Measurements from ENCODE around the gene RGS6. TPM values are rescaled to one million over a fixed set of nuclear protein-coding genes. Genes with fewer than 3 reads are reported as not detected.
A peak's percentile ranks its signal among the peaks of the same experiment; 100 is the strongest.

The RGS6 gene
- total RNA-seq, 1 experiment from 2014 or later = not detected

DNA sequence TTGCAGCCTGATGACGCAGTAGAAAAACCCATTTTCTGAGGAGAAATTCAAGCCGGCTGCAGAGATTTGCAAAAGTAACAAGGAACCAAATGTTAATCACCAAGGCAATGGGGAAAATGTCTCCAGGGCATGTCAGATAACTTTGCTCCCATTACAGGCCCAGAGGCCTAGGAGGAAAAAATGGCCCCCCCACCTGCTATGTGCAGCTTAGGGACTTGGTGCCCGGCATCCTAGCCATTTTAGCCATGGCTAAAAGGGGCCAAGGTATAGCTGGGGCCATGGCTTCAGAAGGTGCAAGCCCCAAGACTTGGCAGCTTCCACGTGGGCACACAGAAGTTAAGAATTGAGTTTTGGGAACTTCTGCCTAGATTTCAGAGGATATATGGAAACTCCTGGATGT is 351.9 kb downstream of the RGS6 start:
- Histone ChIP-seq H4K20me1 (ENCODE audit: low read length) (no peaks in the 10 kb centered on the region), H3F3A (ENCODE audit: low read length, unreplicated experiment) (no peaks in the 10 kb centered on the region), H3K9me2 (replicated peaks; ENCODE audit: low read length) (no peaks in the 10 kb centered on the region), H3K4me1 (ENCODE audit: insufficient read depth, low read length) (no peaks in the 10 kb centered on the region), H3K9ac (ENCODE audit: low read length) (no peak overlapping the region), H2AFZ (ENCODE audit: low read length) (no peak overlapping the region), H3K9me3 (ENCODE audit: low read length) (0 out of 2 replicates have a peak, but pooled peaks cover 7% of the 10 kb centered on the region), H3K27me3 (ENCODE audit: low read length) (peaks cover 15% of the 10 kb centered on the region; the same call in 1 of the 2 replicates), H3K4me3 (ENCODE audit: low read length) (no peak overlapping the region), H3K4me2 (ENCODE audit: low read length) (no peak overlapping the region), H3K79me2 (ENCODE audit: low read length) (no peaks in the 10 kb centered on the region), H3K27ac (ENCODE audit: low read length) (no peak overlapping the region), H3K36me3 (ENCODE audit: low read depth, low read length) (no peaks in the 10 kb centered on the region)
- intact Hi-C loops (cut with micrococcal nuclease) = no loop called here
- TF ChIP-seq EZH2phosphoT487 (IDR thresholded peaks at IDR 0.05; ENCODE audit: borderline replicate concordance, low read length) (no peak), CTCF (conservative IDR thresholded peaks at IDR 0.05; ENCODE audit: low read depth, low read length) (no peak), EZH2 (IDR thresholded peaks at IDR 0.05; ENCODE audit: low read length, unreplicated experiment) (no peak)
- ChIA-PET POLR2A (ENCODE audit: unreplicated experiment) (no interaction called here), CTCF (no interaction called here)
- no TSS peak for BruUV-seq (replicated peaks)
- no peak for DNase-seq
- no peak for ATAC-seq

GRCh38 chr14:72290241-72290640 is 358.0 kb downstream of the RGS6 start:
- H3K4me3 ChIP-seq (ENCODE audit: low read length) = no peak overlapping the region
- H3K4me2 ChIP-seq (ENCODE audit: low read length) = no peak overlapping the region
- H2AFZ ChIP-seq (ENCODE audit: low read length) = no peak overlapping the region
- ChIA-PET POLR2A (ENCODE audit: unreplicated experiment) (no interaction called here), CTCF (no interaction called here)
- H3F3A ChIP-seq (ENCODE audit: low read length, unreplicated experiment) = no peaks in the 10 kb centered on the region
- DNase-seq = no peak
- H3K27me3 ChIP-seq (ENCODE audit: low read length) = peaks cover 51% of the 10 kb centered on the region
- no peak overlapping the region for H3K27ac ChIP-seq (ENCODE audit: low read length)
- no peaks in the 10 kb centered on the region for H3K4me1 ChIP-seq (ENCODE audit: insufficient read depth, low read length)
- no peaks in the 10 kb centered on the region for H3K9me3 ChIP-seq (ENCODE audit: low read length)
- H3K79me2 ChIP-seq (ENCODE audit: low read length) = no peaks in the 10 kb centered on the region
- TF ChIP-seq EZH2 (IDR thresholded peaks at IDR 0.05; ENCODE audit: low read length, unreplicated experiment) = no peak
- TF ChIP-seq CTCF (conservative IDR thresholded peaks at IDR 0.05; ENCODE audit: low read depth, low read length) = no peak
- no peak for TF ChIP-seq EZH2phosphoT487 (IDR thresholded peaks at IDR 0.05; ENCODE audit: borderline replicate concordance, low read length)
- ATAC-seq = no peak
- no peak overlapping the region for H3K9ac ChIP-seq (ENCODE audit: low read length)
- BruUV-seq (replicated peaks) = no TSS peak
- H3K36me3 ChIP-seq (ENCODE audit: low read depth, low read length) = no peaks in the 10 kb centered on the region
- H4K20me1 ChIP-seq (ENCODE audit: low read length) = no peaks in the 10 kb centered on the region
- H3K9me2 ChIP-seq (replicated peaks; ENCODE audit: low read length) = no peaks in the 10 kb centered on the region
- intact Hi-C loops (cut with micrococcal nuclease) = loop anchor here (5.0 kb wide), 1 partner anchor 1188 kb away; no protein-coding TSS in a partner anchor

GRCh38 chr14:72291908-72292688 is 359.9 kb downstream of the RGS6 start:
- Histone ChIP-seq H3K9me2 (replicated peaks; ENCODE audit: low read length) (no peaks in the 10 kb centered on the region), H3K9me3 (ENCODE audit: low read length) (no peaks in the 10 kb centered on the region), H3F3A (ENCODE audit: low read length, unreplicated experiment) (no peaks in the 10 kb centered on the region), H3K79me2 (ENCODE audit: low read length) (no peaks in the 10 kb centered on the region), H3K4me1 (ENCODE audit: insufficient read depth, low read length) (no peaks in the 10 kb centered on the region), H3K4me2 (ENCODE audit: low read length) (peak overlapping the region; percentile 32; the same call in 1 of the 2 replicates), H3K9ac (ENCODE audit: low read length) (no peak overlapping the region), H3K4me3 (ENCODE audit: low read length) (no peak overlapping the region), H3K36me3 (ENCODE audit: low read depth, low read length) (no peaks in the 10 kb centered on the region), H2AFZ (ENCODE audit: low read length) (no peak overlapping the region), H4K20me1 (ENCODE audit: low read length) (no peaks in the 10 kb centered on the region), H3K27ac (ENCODE audit: low read length) (no peak overlapping the region), H3K27me3 (ENCODE audit: low read length) (peaks cover 62% of the 10 kb centered on the region)
- POLR2A ChIA-PET (ENCODE audit: unreplicated experiment) = no interaction called here
- CTCF ChIA-PET = no interaction called here
- ATAC-seq (peak; percentile 94), DNase-seq (peak; percentile 85)
- BruUV-seq (replicated peaks) = no TSS peak
- intact Hi-C loops (cut with micrococcal nuclease) = loop anchor here (2.0 to 5.0 kb wide), 2 partner anchors 359 to 1190 kb away; partner anchors contain the start of gene RGS6
- TF ChIP-seq EZH2phosphoT487 (IDR thresholded peaks at IDR 0.05; ENCODE audit: borderline replicate concordance, low read length) (no peak), CTCF (conservative IDR thresholded peaks at IDR 0.05; ENCODE audit: low read depth, low read length) (peak; percentile 90), EZH2 (IDR thresholded peaks at IDR 0.05; ENCODE audit: low read length, unreplicated experiment) (no peak)
